Measurements from ENCODE around the gene EPGN. TPM values are rescaled to one million over a fixed set of nuclear protein-coding genes. Genes with fewer than 3 reads are reported as not detected.

Gene EPGN, protein sequence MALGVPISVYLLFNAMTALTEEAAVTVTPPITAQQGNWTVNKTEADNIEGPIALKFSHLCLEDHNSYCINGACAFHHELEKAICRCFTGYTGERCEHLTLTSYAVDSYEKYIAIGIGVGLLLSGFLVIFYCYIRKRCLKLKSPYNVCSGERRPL
- not detected for total RNA-seq
- long read RNA-seq = 0 reads

DNA sequence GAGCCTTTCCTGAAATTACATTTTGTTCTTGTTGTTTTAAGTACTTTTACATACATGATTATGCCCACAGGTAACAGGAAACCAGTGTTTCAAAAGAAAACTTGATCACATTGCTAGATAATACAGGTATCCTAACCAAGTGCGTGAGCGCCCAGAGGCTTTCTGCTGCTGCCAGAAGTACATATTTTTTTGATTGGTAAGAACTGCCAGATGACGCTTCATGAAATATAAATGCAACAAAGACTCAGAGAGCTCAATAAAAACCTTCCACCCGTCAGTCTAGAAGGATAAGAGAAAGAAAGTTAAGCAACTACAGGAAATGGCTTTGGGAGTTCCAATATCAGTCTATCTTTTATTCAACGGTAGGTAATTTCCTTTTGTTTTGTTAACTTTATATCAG is at the start of gene EPGN:
Gene EPGN (plus strand): TSS at position 256 of the 400 bp plus-strand sequence. CDS start 64 bp downstream, at position 320.
- intact Hi-C loops (cut with DNase I) = no loop called here
- DNase-seq (ENCODE audit: low spot score) = no peak

DNA sequence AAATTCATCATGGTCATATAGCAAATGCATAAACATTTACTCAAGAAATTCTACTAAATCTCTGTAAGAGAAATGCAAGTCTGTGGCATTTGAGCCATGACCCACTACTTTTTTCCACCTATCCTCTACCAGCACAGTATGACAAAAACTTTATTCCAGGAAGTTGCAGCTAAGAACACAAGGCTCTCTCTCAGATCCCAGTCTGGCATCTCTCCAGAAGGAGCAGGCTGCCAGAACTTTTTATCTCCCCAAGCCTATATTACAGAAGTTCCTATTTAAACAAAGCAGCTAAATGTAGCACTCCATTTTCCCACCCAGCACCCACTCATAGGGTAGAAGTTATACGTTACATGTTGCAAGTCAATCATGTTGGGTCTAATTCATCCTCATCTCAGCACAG is 49.3 kb upstream of the EPGN start:
- intact Hi-C loops (cut with DNase I) = no loop called here
- no peak for DNase-seq (ENCODE audit: low spot score)

DNA sequence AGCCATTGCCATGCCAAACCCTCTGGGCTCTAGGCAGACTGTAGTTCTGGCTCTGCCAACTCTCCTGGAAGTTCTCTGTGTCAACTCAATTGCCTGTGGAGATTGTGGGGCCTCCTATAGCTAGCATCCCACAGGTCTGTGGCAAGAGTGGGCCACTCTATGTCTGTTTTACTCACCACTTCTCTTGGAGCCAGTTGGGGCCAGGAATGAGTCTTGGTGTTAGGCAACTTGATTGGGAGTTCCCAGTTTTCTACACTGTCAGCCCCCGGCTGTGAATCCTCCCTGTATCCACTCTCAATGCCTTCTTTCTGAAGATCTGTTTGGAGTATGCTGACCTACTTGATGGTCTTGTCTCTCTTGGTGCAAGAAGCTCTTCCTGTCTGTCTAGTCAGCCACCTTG is 48.2 kb upstream of the EPGN start:
- intact Hi-C loops (cut with DNase I) = no loop called here
- DNase-seq (ENCODE audit: low spot score) = no peak

DNA sequence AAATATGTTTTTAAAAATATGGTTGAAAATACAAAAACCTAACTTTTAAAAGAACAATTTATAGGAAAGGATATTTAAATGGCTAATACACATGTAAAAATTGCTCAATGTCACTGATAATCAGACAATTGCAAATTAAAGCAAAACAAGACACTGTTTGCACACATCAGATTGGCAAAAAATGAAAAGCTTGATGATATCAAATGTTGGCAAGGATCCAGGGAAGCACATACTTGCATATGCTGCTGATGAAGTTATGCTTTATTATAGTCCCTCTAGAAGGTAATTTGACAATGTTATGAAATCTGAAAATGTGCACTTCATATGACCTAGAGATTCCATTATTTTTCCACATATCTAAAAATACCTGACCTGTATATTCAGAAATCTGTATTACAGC is 45.7 kb upstream of the EPGN start:
- intact Hi-C loops (cut with DNase I) = no loop called here
- no peak for DNase-seq (ENCODE audit: low spot score)

DNA sequence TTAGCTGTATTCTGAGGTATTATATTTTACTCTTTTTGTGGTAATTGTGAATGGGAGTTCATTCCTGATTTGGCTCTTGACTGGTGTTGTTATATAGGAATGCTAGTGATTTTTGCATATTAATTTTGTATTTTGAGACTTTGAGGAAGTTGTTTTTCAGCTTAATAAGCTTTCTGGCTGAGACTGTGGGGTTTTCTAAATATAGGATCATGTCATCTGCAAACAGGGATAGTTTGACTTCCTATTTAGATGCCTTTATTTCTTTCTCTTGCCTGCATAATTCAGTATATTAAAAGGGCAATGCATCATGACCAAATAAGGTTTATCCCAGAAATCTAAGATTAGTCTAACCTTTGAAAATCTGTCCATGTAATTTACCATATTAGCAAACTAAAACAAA is 44.7 kb upstream of the EPGN start:
- intact Hi-C loops (cut with DNase I) = no loop called here
- DNase-seq (ENCODE audit: low spot score) = no peak

DNA sequence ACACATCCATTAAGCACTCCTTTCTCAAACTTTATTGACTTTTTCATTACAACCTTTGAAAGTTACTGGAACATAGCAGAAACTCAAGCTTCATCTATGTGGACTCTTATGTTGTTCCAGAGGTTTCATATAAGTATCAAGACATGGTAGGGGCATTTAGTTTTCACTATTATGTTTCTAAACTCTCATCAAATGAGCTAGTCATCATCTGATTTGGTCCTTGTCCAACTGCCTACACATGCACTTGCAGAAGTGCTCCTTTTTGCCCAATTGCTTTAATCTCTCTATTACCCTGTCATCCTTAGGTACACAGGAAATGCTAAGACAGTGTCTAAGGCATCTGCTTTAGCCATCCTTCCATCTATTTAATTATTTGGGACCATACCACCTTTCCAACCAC is 42.2 kb upstream of the EPGN start:
- intact Hi-C loops (cut with DNase I) = no loop called here
- DNase-seq (ENCODE audit: low spot score) = no peak

DNA sequence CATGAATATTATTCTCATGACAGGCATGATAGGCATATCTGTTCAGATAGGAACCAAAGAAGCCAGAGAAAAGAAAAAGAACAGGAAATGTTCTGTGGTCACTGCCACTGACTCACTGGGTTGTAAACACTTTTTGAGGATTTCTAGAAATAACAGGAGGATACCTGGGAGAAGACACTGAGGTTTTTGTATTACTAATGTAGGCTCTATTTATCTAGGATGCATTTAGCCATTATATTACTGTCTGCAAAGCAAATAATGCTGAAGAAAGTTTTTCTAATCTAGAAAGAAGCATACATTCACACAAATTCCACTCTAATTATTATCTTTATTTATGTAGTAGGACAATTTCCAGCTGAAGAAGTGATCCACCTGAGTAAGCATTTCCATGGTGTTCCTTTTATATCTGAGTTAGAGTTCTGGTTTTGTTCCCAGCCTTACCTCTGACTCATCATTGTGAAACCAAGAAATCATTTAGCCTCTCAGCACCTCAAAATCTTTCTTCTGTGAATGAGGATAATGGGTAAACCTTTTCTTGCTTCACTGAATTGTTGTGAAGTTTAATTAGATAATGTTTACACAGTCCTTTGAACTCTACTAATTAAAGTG is 40.2 kb upstream of the EPGN start:
- no peak for DNase-seq (ENCODE audit: low spot score)
- intact Hi-C loops (cut with DNase I) = no loop called here

DNA sequence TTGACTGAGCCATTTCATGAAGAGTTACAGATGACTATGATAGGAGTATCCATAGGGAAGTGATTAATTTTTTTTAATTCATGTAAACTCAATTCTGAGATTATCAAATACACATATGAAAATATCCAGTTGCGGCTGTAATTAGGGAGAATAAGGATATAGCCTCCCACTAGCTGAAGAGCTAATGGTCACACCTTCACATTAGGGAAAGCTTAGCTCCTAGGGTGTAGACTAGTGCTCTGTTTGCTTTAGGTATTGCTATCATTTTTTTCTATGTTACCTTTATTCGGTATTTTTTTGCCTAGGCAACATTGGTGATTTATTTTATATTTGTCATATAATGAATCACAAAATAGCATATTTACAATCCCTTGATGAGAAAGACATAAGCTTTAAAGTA is 39.6 kb upstream of the EPGN start:
- no peak for DNase-seq (ENCODE audit: low spot score)
- intact Hi-C loops (cut with DNase I) = no loop called here

DNA sequence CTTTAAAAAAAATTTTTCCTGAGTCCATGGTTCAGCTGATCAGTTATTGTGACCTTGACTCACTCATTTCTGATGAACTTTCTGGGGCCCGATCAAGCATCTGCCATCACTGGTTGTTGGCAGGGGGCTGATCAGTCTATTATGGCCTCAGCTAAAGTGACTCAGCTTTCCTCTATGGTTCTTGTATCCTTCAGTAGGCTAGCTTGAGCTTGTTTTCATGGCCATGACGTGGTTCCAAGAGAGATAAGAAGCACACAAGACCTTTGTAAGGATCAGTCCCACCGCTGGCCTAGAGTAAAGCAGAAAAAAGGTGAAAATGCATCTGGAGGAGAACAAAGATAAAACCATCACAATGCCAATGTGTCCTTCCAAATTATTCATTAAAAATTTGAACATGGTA is 29.8 kb upstream of the EPGN start:
- DNase-seq (ENCODE audit: low spot score) = no peak
- intact Hi-C loops (cut with DNase I) = no loop called here

DNA sequence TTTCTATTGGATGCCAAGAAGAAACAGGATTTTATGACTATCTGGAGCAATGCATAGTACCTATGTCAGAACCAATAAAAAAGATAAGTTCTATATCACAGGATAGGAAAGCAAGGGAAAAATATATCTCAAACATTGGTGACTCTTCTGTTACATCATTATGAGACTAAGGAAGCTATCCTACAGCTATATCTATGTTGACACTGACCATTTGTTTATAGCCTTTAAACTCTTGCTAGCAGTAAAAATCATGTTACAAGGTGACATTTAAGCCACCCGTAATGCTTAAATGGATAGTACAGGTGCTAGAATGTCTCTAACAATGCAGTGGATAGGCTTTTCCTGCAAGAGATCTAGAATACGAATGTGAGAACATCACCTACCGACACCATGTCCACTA is 28.6 kb upstream of the EPGN start:
- DNase-seq (ENCODE audit: low spot score) = no peak
- intact Hi-C loops (cut with DNase I) = no loop called here

DNA sequence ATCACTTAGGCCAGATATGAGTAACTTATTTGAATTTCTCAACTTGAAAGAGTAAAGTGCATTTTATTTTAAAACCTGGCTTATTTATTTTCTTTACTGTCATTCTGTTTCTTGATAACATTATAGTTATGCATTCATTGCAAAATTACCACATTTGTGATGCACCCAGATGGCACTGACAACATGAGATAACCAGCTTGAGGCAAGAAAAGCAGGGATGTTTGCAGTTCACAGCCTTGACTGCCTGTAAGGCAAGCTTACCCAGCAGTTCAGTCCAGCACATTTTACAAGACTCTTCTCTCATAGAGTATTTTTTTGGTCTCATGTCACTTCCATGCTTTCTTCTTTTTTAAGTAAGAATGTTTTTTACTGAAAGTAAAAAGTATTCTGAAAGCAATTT is 25.3 kb upstream of the EPGN start:
- intact Hi-C loops (cut with DNase I) = no loop called here
- no peak for DNase-seq (ENCODE audit: low spot score)

DNA sequence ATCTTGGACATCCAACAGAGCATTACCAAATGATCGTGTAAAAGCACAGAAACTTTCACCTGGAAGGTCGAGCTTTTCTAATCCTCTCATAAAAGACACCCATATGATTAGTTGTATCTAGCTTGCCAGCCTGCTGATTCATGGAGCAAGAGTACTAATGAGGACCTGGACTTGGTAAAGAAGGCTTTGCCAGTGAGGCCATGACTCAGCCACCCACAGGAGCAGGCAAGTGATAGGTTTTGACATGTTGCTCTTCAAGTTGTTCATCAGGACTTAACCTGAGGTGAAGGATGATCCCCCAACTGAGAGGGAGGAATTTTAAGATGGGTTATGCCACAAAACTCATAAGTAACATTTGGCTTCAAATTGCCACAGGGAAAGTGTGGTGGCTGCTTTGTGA is 24.7 kb upstream of the EPGN start:
- intact Hi-C loops (cut with DNase I) = no loop called here
- DNase-seq (ENCODE audit: low spot score) = no peak

DNA sequence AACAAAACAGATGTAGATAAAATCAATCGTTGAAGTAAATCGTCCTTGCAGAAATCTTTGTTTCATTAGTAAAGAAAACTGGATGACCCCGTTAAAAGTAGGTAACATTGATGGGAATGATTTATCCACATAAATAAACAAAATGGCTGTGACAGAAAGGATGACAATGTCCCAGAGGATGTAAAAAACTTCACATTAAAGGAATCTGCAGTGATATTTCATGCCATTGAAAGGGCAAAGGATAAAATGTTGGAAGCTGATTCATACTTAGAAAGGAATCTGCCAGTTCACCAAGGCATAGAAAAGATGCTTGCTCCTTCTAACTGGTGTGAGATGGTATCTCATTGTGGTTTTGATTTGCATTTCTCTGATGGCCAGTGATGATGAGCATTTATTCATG is 24.2 kb upstream of the EPGN start:
- intact Hi-C loops (cut with DNase I) = no loop called here
- no peak for DNase-seq (ENCODE audit: low spot score)

DNA sequence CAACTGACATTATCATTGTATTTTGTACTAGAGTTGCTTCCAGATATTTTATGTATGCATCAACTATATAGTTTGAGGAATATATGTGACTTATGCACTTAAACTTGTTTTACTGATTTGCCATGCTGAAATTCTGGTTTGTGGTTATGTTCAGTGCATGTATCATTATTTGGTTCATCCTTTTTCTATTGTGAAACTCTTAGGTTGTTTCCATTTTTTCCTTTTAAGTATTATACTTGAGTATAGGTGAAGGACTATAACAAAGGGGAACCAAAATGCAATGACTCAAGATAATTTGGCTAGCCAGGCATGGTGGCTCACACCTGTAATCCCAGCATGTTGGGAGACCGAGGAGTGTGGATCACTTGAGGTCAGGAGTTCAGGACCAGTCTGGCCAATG is 21.1 kb upstream of the EPGN start:
- intact Hi-C loops (cut with DNase I) = no loop called here
- DNase-seq (ENCODE audit: low spot score) = no peak

DNA sequence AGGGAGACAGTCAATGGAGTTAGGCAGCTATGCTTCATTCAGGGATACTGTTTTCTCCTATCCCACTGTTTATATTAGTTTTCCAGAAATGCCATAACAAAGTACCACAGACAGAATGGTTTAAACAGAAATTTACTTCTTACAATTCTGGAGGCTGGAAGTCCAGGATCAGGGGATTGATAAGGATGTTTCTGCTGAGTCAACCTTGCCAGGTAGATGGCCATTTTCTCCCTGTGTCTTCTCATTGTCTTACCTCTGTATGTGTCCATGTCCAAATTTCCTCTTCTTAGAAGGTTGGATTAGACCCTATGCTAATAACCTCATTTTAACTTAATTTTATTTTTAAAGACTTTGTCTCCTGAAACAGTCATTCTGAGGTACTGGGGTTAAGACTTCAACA is 20.5 kb upstream of the EPGN start:
- intact Hi-C loops (cut with DNase I) = no loop called here
- DNase-seq (ENCODE audit: low spot score) = no peak

DNA sequence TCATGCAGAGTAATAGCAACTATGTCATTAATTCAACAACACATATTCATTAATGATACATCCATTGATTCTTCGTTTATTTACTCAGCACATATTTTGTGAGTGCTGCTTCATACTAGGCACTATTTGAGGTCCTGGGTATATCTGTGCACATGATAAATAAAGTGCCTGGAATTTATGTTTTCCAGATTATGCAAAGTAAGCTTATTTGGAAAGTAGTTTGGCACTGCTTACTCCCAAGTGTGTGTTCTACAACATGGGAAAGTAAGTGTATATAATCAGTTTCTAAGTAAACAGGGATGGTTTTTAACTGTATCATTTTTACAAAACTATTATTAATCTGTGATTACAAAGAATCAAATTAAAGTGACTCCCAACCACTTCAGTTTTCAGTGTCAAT is 16.8 kb upstream of the EPGN start:
- no peak for DNase-seq (ENCODE audit: low spot score)
- intact Hi-C loops (cut with DNase I) = no loop called here

DNA sequence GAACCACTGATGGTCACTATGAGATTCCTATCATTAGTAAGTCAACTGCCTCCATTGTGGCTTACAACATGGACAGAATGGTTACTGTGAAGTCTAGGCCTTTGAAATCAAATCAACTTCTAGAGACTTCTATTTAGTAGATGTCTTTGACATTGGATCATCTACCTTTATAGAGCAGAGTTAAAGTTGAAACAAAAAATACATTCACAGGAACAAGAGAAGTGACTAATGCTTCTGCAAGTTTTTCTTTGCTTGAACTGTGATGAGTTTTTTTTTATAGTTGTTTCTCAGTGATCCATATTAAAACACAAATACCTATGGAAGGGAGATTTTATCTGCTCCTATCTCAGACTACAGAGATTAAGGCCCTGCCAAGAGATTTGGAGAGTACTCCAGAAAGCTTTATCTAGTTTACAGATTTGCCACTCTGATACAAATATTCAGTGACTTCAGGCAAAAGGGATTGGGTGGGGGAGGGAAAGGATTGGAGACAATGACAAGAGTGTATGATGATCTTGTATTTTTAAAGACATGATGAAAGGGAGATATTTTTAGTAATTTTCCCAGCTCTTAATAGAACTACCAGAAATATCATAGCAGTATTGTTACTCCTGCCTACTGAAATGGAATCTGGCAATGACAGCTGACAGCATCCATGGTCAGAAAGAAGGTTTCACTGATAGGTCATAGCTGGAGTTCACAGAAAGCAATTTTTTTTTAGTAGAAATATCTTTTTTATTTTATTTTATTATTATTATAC is 16.0 kb upstream of the EPGN start:
- no peak for DNase-seq (ENCODE audit: low spot score)
- intact Hi-C loops (cut with DNase I) = no loop called here

DNA sequence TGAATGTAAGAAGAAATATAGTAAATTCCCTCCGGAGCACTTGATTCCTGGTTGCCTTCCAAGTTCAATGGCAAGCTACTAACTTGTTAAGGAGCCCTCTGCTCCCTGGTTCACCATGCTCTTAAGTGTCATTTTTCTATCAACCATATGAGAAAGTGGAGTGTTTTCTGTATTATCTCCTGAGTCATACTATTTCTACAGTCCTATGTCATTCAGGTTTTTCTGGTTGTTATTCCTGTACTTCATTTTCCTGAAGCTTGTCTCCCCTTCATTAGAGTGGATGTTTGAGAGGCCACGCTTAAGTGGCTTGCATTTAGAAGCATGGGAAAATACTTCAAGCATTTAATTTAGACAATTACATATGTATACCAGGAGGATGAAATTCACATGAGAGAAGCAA is 14.7 kb upstream of the EPGN start:
- no peak for DNase-seq (ENCODE audit: low spot score)
- intact Hi-C loops (cut with DNase I) = no loop called here

DNA sequence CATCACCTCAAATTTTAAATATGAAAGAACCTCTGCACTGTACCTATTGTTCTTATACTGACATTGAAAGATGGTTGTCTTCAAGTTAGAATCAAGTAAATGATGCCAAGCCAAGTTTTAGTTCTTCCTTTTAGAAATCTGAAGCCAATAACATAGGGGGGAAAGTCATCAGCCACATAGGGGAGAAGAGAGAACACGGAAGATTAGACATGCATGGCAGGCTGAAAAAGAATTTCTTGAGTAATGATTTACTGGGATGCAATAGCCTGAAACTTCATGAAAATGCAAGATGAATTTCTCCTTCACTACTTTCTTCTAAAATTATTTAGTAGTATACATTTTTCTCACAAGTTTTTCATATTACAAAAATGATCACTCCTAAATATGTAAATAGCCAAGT is 13.6 kb upstream of the EPGN start:
- intact Hi-C loops (cut with DNase I) = no loop called here
- DNase-seq (ENCODE audit: low spot score) = no peak

DNA sequence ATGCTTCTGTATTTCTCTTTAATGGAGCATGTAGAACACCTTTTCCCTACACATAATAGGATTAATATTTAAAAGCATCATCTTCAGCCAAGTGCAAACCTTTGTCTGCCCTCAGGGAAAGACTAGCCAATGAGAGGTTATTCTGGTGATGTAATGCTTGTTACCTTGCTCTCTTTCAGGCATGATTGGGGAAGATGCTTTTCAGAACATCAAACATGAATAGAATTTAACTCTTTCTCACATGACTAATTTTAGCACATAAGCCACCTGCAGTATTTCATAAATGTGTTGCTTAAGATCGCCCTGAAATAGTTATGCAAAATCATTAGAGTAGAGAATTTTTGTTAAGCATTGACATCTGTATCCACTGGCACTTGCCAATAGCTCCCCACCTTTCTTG is 10.7 kb upstream of the EPGN start:
- DNase-seq (ENCODE audit: low spot score) = no peak
- intact Hi-C loops (cut with DNase I) = no loop called here

DNA sequence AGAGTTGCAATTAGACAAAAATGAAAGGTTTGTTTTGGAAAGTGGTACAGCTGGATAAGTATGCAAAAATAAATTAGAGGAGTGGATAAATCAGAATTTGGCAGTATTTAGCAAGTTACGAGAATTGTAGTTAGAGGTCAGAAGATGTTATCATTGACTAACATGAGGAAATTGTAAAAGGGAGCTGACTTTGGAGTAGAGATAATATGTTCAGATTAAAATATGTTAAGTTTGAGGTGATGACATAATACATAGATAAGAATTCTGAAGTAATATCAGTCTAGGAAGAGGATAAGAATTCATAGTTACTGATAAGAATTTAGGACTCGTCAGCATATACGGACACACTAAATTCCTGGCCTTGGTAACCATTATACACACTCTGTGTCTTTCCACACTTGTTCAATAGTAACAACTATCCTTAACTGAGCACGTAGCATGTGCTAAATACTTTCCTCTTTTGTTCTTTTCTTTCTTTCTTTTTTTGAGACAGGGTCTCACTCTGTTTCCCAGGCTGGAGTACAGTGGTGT is 4.1 kb upstream of the EPGN start:
- intact Hi-C loops (cut with DNase I) = no loop called here
- no peak for DNase-seq (ENCODE audit: low spot score)
